CD14-positive monocyte (primary cell): ENCODE results near the gene HAS3. TPM values are rescaled to one million over a fixed set of nuclear protein-coding genes. Genes with fewer than 3 reads are reported as not detected.
A peak's percentile ranks its signal among the peaks of the same experiment; 100 is the strongest.

Experiments used
- DNase-seq, 3 donors: peaks; one replicate each; pipeline ENCODE4 v3.0.0-alpha.2; 2011 to 2022
- H2AFZ ChIP-seq: 2 replicates; pipeline ENCODE4 v1.6.0; 2012; ENCODE audit warnings: mild to moderate bottlenecking, low read depth, low read length, inconsistent platforms; ENCODE audit not compliant: insufficient read depth, poor library complexity, severe bottlenecking
- H3K27ac ChIP-seq, 2 donors: 1 replicate in 1 of 2; 2 replicates in 1 of 2; pipeline ENCODE4 v1.5.1; 2012 to 2013; ENCODE audit warnings: low read length in 2 of 2, control low read depth in 1 of 2, inconsistent platforms in 1 of 2, low read depth in 1 of 2, mild to moderate bottlenecking in 1 of 2
- H3K27me3 ChIP-seq, 2 donors: one replicate each; pipeline versions ENCODE4 v1.6.0 to v1.6.1; 2011 to 2013; ENCODE audit warnings: low read length in 2 of 2; ENCODE audit not compliant: control insufficient read depth in 2 of 2, insufficient read depth in 2 of 2
- H3K36me3 ChIP-seq, 2 donors: replicated peaks in 1 of 2; 1 replicate in 1 of 2; 2 replicates in 1 of 2; pipeline versions ENCODE4 v1.5.1 to v1.6.1; 2012 to 2013; ENCODE audit warnings: low read length in 2 of 2, control low read depth in 1 of 2, inconsistent platforms in 1 of 2, mild to moderate bottlenecking in 1 of 2; ENCODE audit not compliant: insufficient read depth in 2 of 2, control insufficient read depth in 1 of 2
- H3K4me1 ChIP-seq, 2 donors: 1 replicate in 1 of 2; 2 replicates in 1 of 2; pipeline versions ENCODE4 v1.5.1 to v1.6.1; 2012 to 2013; ENCODE audit warnings: low read length in 2 of 2, control low read depth in 1 of 2, inconsistent platforms in 1 of 2, mild to moderate bottlenecking in 1 of 2, moderate library complexity in 1 of 2; ENCODE audit not compliant: insufficient read depth in 2 of 2, control insufficient read depth in 1 of 2
- H3K4me2 ChIP-seq: replicated peaks from 2 replicates; pipeline ENCODE3; 2012; ENCODE audit warnings: low read length, moderate library complexity, mild to moderate bottlenecking; ENCODE audit not compliant: poor library complexity, severe bottlenecking; ENCODE audit errors: extremely low read depth
- H3K4me3 ChIP-seq, 3 experiments: fragments of 200-600 bp in 1 of 3; sonication (generic) in 1 of 3; replicated peaks in 1 of 3; 1 replicate in 2 of 3; 2 replicates in 1 of 3; pipeline ENCODE4 v1.5.1; 2011 to 2013; ENCODE audit warnings: low read length in 3 of 3, mild to moderate bottlenecking in 3 of 3, control low read depth in 2 of 3, low read depth in 2 of 3, inconsistent platforms in 1 of 3, moderate library complexity in 1 of 3
- H3K79me2 ChIP-seq: 2 replicates; pipeline ENCODE4 v1.6.0; 2012; ENCODE audit warnings: mild to moderate bottlenecking, control low read depth, inconsistent platforms, low read length, moderate library complexity; ENCODE audit not compliant: insufficient read depth
- H3K9ac ChIP-seq: 2 replicates; pipeline ENCODE4 v1.6.0; 2017; ENCODE audit warnings: low read length, mild to moderate bottlenecking; ENCODE audit not compliant: insufficient read depth, poor library complexity, severe bottlenecking
- H3K9me3 ChIP-seq, 2 donors: replicated peaks in 1 of 2; 1 replicate in 1 of 2; 2 replicates in 1 of 2; pipeline versions ENCODE4 v1.5.1 to v1.6.1; 2012 to 2013; ENCODE audit warnings: low read length in 2 of 2, control low read depth in 1 of 2; ENCODE audit not compliant: control insufficient read depth in 1 of 2, insufficient read depth in 1 of 2
- H4K20me1 ChIP-seq: 2 replicates; pipeline ENCODE4 v1.6.0; 2012; ENCODE audit warnings: mild to moderate bottlenecking, low read length, control low read depth, moderate library complexity; ENCODE audit not compliant: insufficient read depth
- H3K27ac Mint-ChIP-seq, 7 donors: one replicate each; pipeline ENCODE4 v1.8.0; 2020; ENCODE audit warnings: mild to moderate bottlenecking in 7 of 7, mixed read lengths in 7 of 7, moderate library complexity in 6 of 7, inconsistent platforms in 2 of 7
- H3K27me3 Mint-ChIP-seq, 3 donors: one replicate each; pipeline ENCODE4 v1.8.0; 2021 to 2022; ENCODE audit warnings: low read depth in 3 of 3, mild to moderate bottlenecking in 3 of 3, mixed read lengths in 3 of 3, moderate library complexity in 3 of 3, inconsistent platforms in 1 of 3
- H3K36me3 Mint-ChIP-seq, 2 donors: one replicate each; pipeline ENCODE4 v1.8.0; 2020; ENCODE audit warnings: mixed read lengths in 2 of 2, inconsistent platforms in 1 of 2, mild to moderate bottlenecking in 1 of 2
- H3K4me1 Mint-ChIP-seq: one replicate; pipeline ENCODE4 v1.8.0; 2020; ENCODE audit warnings: mild to moderate bottlenecking, mixed read lengths
- H3K4me3 Mint-ChIP-seq, 2 donors: one replicate each; pipeline ENCODE4 v1.8.0; 2020; ENCODE audit warnings: mild to moderate bottlenecking in 2 of 2, mixed read lengths in 2 of 2, moderate library complexity in 1 of 2
- H3K9me3 Mint-ChIP-seq, 7 donors: one replicate each; pipeline ENCODE4 v1.8.0; 2020 to 2022; ENCODE audit warnings: mixed read lengths in 7 of 7, mild to moderate bottlenecking in 6 of 7, moderate library complexity in 6 of 7, inconsistent platforms in 2 of 7
- CTCF ChIP-seq: fragments of 200-600 bp; IDR thresholded peaks from one replicate; pipeline ENCODE4 v1.8.0; 2022; ENCODE audit warnings: antibody characterized with exemption, mild to moderate bottlenecking
- WGBS: methylation state at CpG from one replicate; pipeline ENCODE4 v1.1.5; 2013; ENCODE audit warnings: missing lambda C conversion rate; ENCODE audit not compliant: insufficient coverage; 5-methylcytosine and 5-hydroxymethylcytosine counted together
- intact Hi-C, 2 donors: fragments of 100-400 bp; cut with micrococcal nuclease; formaldehyde crosslinking; loops; one replicate each; pipeline versions ENCODE4 v1.15.0 to v1.15.1; 2023
- polyA plus RNA-seq, 3 donors: library from polyadenylated mRNA; depleted of rRNA in 1 of 3; unstranded in 2 of 3; stranded (reverse) in 1 of 3; fragments of 300-500 nt in 2 of 3; fragments of >200 nt in 1 of 3; fragmentation: Illumina TruSeq in 2 of 3; gene quantifications; 1 replicate in 2 of 3; 2 replicates in 1 of 3; pipeline ENCODE4 v1.2.3, GENCODE V29; 2012 to 2021

HAS3 gene
- polyA plus RNA-seq, 3 donors: 1.3 TPM; not detected in 2

DNA sequence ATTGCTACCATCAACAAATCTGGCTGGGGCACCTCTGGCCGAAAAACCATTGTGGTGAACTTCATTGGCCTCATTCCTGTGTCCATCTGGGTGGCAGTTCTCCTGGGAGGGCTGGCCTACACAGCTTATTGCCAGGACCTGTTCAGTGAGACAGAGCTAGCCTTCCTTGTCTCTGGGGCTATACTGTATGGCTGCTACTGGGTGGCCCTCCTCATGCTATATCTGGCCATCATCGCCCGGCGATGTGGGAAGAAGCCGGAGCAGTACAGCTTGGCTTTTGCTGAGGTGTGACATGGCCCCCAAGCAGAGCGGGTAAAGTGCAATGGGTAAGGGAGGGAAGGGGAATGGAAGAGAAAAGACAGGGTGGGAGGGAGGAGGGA lies 9.5 kb downstream of the HAS3 start:
- Mint-ChIP-seq H3K9me3 (peaks cover 0 to 2% (median 0%) of the 10 kb centered on the region in 7 donors), H3K36me3 (peaks cover 52 to 68% of the 10 kb centered on the region in 2 donors), H3K27ac (peak overlapping the region in 3 of 7 donors; percentile 33 to 55 (median 47)), H3K27me3 (peaks cover 0 to 2% (median 1%) of the 10 kb centered on the region in 3 donors), H3K4me1 (peaks cover 6% of the 10 kb centered on the region), H3K4me3 (no peak overlapping the region)
- no peak for TF ChIP-seq CTCF
- Histone ChIP-seq H3K4me2 (no peak overlapping the region), H3K27ac (no peak overlapping the region), H3K9me3 (no peaks in the 10 kb centered on the region), H4K20me1 (peaks cover 89% of the 10 kb centered on the region), H3K79me2 (no peaks in the 10 kb centered on the region), H2AFZ (no peak overlapping the region), H3K4me3 (no peak overlapping the region), H3K27me3 (no peaks in the 10 kb centered on the region), H3K36me3 (peaks cover 44 to 72% of the 10 kb centered on the region in 2 donors), H3K4me1 (no peaks in the 10 kb centered on the region), H3K9ac (no peak overlapping the region)
- 100% methylated on average over 6 of the region's 6 CpGs for WGBS
- no peak for DNase-seq
- intact Hi-C loops: no loop called here

GRCh38 chr16:69115361-69115760 lies 9.9 kb downstream of the HAS3 start:
- TF ChIP-seq CTCF: no peak
- Histone ChIP-seq H4K20me1 (peaks cover 92% of the 10 kb centered on the region), H3K4me1 (no peaks in the 10 kb centered on the region), H3K27ac (no peak overlapping the region), H3K27me3 (no peaks in the 10 kb centered on the region), H2AFZ (no peak overlapping the region), H3K4me3 (no peak overlapping the region), H3K36me3 (peaks cover 48 to 76% of the 10 kb centered on the region in 2 donors), H3K9ac (no peak overlapping the region), H3K4me2 (no peak overlapping the region), H3K79me2 (no peaks in the 10 kb centered on the region), H3K9me3 (no peaks in the 10 kb centered on the region)
- Mint-ChIP-seq H3K27ac (peak overlapping the region in 1 of 7 donors; percentile 55), H3K9me3 (peaks cover 0 to 2% (median 0%) of the 10 kb centered on the region in 7 donors), H3K27me3 (peaks cover 0 to 2% (median 1%) of the 10 kb centered on the region in 3 donors), H3K4me3 (no peak overlapping the region), H3K4me1 (peaks cover 6% of the 10 kb centered on the region), H3K36me3 (peaks cover 55 to 71% of the 10 kb centered on the region in 2 donors)
- no peak for DNase-seq
- 98% methylated on average over 5 of the region's 5 CpGs for WGBS
- intact Hi-C loops: no loop called here
